Activated T-helper 2 cell treated with anti-CD3 and anti-CD28 coated beads, Interferon-gamma antibody, Interleukin-2, Interleukin-4, amounts not matched to agents 10 μg/mL and 5 μg/mL and 100 μg/mL, durations not matched to agents 14 hours and 24 hours and 36 hours (primary cell): ENCODE results near the gene KRT35. TPM values are rescaled to one million over a fixed set of nuclear protein-coding genes. Genes with fewer than 3 reads are reported as not detected.

Experiments
- DNase-seq: peaks from one replicate; pipeline ENCODE4 v3.0.0; 2021; ENCODE audit warnings: low spot score
- H3K27ac Mint-ChIP-seq: one replicate; pipeline ENCODE4 v1.8.0; 2021; ENCODE audit warnings: mixed read lengths
- H3K27me3 Mint-ChIP-seq: one replicate; pipeline ENCODE4 v1.8.0; 2021; ENCODE audit warnings: low read depth, mixed read lengths
- H3K36me3 Mint-ChIP-seq: one replicate; pipeline ENCODE4 v1.8.0; 2021; ENCODE audit warnings: low read depth, mixed read lengths
- H3K4me1 Mint-ChIP-seq: one replicate; pipeline ENCODE4 v1.8.0; 2021; ENCODE audit warnings: low read depth, mixed read lengths
- H3K4me3 Mint-ChIP-seq: one replicate; pipeline ENCODE4 v1.8.0; 2021; ENCODE audit warnings: low read depth, mild to moderate bottlenecking, moderate library complexity, mixed read lengths
- H3K9me3 Mint-ChIP-seq: one replicate; pipeline ENCODE4 v1.8.0; 2021; ENCODE audit warnings: mixed read lengths
- intact Hi-C: fragments of 100-400 bp; cut with micrococcal nuclease; formaldehyde crosslinking; loops from one replicate; pipeline ENCODE4 v1.15.1; 2023
- total RNA-seq: library from RNA; stranded (reverse); gene quantifications from 2 replicates; pipeline ENCODE4 v1.2.3, GENCODE V29; 2022

The KRT35 gene
- total RNA-seq, 1 donor from 2014 or later = not detected

DNA sequence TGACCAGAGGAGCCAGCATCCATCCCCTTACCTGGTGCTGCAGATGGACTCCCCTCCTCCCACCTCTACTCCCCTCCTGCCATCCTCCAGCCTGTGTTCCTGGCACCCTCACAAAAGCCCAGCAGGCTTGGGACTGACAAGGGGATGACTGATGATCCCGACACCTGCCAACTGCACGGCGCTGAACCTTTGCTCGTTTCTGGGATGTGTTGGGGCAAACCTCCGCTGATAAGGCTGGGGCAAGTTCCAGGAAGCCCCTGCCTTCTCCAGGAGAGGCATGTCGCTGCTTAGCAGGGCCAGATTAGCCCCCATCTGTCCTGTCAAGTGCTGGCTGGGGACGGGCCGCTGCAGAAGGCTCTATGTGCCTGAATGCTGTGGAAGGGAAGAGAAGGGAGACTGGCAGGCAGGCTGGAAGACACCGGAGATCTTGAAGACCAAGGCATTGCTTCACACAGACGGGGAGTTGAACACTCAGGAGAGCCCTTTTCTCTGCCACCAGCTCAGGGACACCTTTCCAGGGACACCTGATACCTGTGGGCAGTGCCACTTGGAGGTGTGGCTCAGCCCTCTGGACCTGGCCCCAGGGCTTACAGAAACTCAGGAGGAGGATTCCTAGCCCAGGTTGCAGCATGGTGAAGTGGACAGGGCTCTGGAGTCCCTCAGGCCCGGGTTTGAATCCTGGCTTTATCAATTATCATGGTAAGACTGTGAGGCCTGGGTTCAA lies 38.7 kb upstream of the KRT35 start:
- no peak for DNase-seq
- Mint-ChIP-seq H3K27ac (no peak overlapping the region), H3K36me3 (no peaks in the 10 kb centered on the region), H3K4me1 (no peaks in the 10 kb centered on the region), H3K4me3 (no peak overlapping the region), H3K27me3 (no peaks in the 10 kb centered on the region), H3K9me3 (no peaks in the 10 kb centered on the region)
- intact Hi-C loops = no loop called here

DNA sequence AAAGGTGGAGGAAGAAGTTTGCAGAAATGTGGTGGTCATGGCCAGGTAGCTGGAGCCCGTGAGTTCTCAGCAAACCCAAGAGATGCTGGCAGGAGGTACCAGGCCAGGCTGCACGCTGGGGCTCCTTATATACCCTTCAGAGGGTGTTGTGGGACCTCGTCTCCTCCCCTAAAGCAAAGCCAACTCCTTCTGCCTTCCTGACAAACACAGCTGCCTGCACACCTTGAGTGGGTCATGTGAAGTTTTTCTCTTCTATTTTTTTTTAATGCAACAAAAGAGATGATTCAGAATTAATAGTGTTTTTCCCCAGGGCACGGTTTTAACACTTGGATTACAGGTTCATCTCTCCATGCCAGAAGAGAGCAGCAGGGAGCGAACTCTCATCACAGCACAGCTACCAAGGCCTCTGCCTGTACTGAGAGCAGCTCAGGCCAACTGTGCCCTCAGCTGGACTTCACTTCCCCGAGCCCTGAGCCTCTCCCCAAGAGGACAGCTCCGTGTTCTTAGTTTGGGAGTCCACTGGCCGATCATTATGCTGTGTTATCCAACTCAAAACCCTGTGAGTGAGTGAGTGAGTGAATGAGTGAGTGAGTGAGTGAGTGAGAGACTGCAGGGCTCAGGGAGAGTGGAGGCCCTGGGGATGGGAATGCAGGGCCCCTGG lies 38.0 kb upstream of the KRT35 start, which contains the start of gene KRT15:
TSS of gene KRT15 (minus strand) at position 102 of the 661 bp plus-strand sequence. CDS start at position 39, 63 bp downstream.
- H3K4me1 Mint-ChIP-seq = no peaks in the 10 kb centered on the region
- intact Hi-C loops = no loop called here

DNA sequence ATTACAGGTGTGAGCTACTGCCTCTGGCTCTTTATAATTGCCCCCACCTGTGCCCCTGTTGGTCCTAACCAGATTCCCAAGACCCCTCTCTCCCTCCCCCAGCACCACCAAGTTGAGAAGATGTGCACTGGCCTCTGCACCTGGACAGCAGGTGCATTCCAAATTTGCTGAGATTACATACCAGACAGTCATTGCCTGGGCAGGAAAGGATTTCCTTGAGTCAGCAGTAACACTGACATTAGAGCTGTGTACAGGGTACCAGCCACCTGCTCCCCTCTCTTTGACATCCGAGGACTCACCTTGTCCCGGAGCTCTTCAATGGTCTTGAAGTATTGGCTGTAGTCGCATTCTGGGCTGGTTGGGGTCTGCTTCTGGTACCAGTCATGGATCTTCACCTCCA lies 37.1 kb upstream of the KRT35 start:
- intact Hi-C loops = no loop called here
- DNase-seq = no peak
- Mint-ChIP-seq H3K27me3 (no peaks in the 10 kb centered on the region), H3K4me1 (no peaks in the 10 kb centered on the region), H3K4me3 (no peak overlapping the region), H3K27ac (no peak overlapping the region), H3K9me3 (no peaks in the 10 kb centered on the region), H3K36me3 (no peaks in the 10 kb centered on the region)

More for the DNA sequence above, 38.0 kb upstream of the KRT35 start, which contains the start of gene KRT15:
- no peak within 1 kb of the TSS for H3K27ac Mint-ChIP-seq
- no peaks in the 10 kb centered on the region for H3K36me3 Mint-ChIP-seq
- no peaks in the 10 kb centered on the region for H3K9me3 Mint-ChIP-seq
- no peak for DNase-seq
- no peaks in the 10 kb centered on the region for H3K27me3 Mint-ChIP-seq
- no peak within 1 kb of the TSS for H3K4me3 Mint-ChIP-seq

DNA sequence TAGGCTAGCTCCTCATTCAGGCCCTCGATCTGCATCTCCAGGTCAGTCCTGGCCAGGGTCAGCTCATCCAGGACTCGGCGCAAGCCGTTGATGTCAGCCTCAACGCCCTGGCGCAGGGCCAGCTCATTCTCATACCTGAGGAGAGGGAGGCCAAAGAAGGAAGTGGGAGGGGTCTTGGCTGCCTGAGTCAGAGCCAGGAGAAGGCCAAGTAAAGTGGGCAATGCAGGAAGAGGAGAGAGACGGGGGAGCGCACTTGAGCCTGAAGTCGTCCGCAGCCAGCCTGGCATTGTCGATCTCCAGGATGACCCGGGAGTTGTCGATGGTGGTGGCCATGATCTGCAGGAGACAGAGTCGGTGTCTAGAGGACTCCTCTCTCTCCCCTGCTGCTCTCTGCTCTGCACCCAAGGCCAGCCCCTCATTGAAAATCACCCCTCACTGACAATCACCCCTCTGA lies 35.9 kb upstream of the KRT35 start:
- Mint-ChIP-seq H3K36me3 (no peaks in the 10 kb centered on the region), H3K27ac (no peak overlapping the region), H3K27me3 (no peaks in the 10 kb centered on the region), H3K4me3 (no peak overlapping the region), H3K4me1 (no peaks in the 10 kb centered on the region), H3K9me3 (no peaks in the 10 kb centered on the region)
- DNase-seq = no peak
- intact Hi-C loops = no loop called here

DNA sequence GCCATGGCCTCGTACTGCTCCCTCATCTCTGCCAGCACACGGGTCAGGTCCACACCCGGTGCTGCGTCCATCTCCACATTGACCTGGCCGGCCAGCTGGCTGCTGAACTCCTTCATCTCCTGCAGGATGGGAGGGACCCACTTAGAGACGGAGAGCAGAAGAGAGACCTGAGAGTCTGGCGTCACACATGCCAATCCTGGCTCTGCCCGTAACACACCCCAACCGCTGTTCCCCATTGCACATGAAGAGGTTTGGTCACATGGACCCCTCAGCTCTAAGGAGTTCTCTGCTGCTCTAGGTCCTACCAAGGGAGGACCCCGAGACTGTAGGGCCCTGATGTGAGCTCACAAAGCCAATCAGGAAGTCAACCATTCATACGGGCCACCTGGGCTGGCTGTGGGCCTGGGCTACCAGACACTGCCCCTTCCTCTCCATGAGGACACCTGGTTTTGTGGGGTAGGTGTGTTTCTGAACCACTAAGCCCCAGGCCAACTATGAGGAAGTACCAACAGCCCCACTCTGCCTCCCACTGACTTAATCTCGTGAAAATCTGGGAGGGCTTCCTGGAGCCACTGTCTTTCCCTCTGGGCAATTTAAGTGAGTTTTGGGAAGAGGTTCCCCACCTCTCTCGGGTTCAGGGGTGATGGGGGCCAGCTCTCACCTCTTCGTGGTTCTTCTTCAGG lies 35.3 kb upstream of the KRT35 start:
- no peaks in the 10 kb centered on the region for H3K4me1 Mint-ChIP-seq
- no peaks in the 10 kb centered on the region for H3K36me3 Mint-ChIP-seq
- DNase-seq = no peak
- no peaks in the 10 kb centered on the region for H3K27me3 Mint-ChIP-seq
- intact Hi-C loops = no loop called here
- H3K27ac Mint-ChIP-seq = no peak overlapping the region
- no peaks in the 10 kb centered on the region for H3K9me3 Mint-ChIP-seq
- no peak overlapping the region for H3K4me3 Mint-ChIP-seq

DNA sequence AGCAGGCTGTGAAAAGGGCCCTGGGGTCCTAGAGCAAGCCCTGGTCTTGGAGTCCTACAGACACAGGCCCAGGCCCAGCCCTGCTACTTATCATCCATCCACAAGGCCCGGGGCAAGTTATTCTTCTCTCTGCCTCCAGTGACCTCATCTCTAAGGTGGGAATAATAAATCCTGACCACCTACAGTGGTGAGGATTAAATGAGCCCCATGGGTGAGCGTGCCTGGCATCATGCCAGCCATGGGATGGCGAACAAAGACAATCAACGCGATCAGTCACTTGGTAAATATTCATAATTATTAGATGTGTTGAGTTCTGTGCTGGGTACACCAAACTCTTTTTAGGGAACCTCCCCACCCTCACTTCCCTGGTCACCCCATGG lies 32.2 kb upstream of the KRT35 start:
- Mint-ChIP-seq H3K4me3 (no peak overlapping the region), H3K27me3 (no peaks in the 10 kb centered on the region), H3K4me1 (no peaks in the 10 kb centered on the region)

DNA sequence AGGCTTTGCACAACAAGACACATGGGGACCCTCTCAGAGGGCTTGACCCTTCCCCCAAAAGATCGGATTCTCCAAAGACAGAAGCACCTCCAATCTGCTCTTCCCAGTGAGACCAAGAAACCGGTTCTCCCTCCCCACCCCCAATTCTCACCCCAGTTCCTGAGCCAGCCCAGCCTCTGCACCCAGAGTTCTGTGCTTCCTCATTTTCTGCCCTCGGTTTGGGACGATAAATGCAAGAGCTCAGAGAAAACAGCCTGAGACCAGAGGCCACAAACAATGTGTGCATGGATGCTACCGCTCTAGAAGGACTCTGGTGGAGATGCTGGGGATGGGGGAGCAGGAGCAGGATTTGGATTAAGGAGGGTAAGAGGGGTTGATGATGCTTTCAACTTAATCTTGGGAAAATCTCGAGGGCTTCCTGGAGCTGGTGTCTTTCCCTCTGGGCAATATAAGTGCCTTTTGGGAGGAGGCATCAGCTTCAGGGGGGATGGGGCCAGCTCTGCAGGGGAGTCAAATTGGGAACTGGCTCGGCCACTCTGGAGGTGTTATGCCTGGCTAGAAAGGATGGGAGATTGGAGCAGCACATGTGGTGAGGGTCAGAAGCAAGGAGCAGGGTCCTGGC lies 31.7 kb upstream of the KRT35 start:
- Mint-ChIP-seq H3K27ac (no peak overlapping the region), H3K9me3 (no peaks in the 10 kb centered on the region), H3K4me3 (no peak overlapping the region), H3K27me3 (no peaks in the 10 kb centered on the region), H3K4me1 (no peaks in the 10 kb centered on the region), H3K36me3 (no peaks in the 10 kb centered on the region)
- intact Hi-C loops = no loop called here
- no peak for DNase-seq

More for the DNA sequence above, 32.2 kb upstream of the KRT35 start:
- no peaks in the 10 kb centered on the region for H3K9me3 Mint-ChIP-seq
- DNase-seq = no peak
- H3K27ac Mint-ChIP-seq = no peak overlapping the region
- no peaks in the 10 kb centered on the region for H3K36me3 Mint-ChIP-seq
- intact Hi-C loops = no loop called here

DNA sequence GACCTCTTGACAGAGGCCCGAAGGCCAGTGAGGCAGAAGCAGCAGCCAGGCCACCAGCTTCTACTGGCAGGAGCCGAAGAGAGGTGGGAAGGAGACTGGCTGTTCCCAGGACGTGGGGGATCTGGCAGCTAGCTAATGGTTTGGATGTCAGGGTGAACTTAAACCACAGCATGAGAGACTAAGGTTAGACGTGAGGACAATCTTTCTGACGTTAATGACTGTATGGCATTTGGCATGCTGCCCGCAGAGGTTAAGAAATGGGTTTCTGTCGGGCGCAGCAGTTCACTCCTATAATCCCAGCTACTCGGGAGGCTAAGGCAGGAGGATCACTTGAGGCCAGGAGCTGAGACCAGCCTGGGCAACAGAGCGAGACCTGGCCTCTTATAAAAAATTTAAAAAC lies 30.8 kb upstream of the KRT35 start:
- Mint-ChIP-seq H3K4me1 (no peaks in the 10 kb centered on the region), H3K27me3 (no peaks in the 10 kb centered on the region), H3K27ac (no peak overlapping the region), H3K36me3 (no peaks in the 10 kb centered on the region), H3K4me3 (no peak overlapping the region), H3K9me3 (no peaks in the 10 kb centered on the region)
- intact Hi-C loops = no loop called here
- no peak for DNase-seq

DNA sequence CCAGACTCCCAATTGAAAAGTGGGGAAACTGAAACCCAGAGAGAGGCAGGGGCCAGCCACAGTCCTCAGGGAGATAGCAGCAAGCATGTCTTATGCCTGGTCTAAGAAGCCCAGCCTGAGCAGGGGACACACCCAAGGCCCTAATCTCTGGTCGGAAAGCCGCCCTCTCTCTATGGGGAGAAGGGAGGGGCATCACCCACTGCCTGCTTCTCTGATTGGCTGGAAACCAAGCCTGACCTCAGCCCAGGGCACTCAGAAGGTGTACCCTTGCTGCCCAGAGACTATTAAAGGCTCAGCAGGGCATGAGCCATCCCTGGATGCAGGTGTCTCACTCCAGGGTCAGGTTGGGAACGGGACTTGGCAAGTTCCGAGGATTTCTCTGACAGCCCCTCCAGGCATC lies 30.2 kb upstream of the KRT35 start:
- Mint-ChIP-seq H3K27ac (no peak overlapping the region), H3K4me1 (no peaks in the 10 kb centered on the region), H3K36me3 (no peaks in the 10 kb centered on the region), H3K27me3 (no peaks in the 10 kb centered on the region), H3K9me3 (no peaks in the 10 kb centered on the region), H3K4me3 (no peak overlapping the region)
- intact Hi-C loops = no loop called here
- no peak for DNase-seq

DNA sequence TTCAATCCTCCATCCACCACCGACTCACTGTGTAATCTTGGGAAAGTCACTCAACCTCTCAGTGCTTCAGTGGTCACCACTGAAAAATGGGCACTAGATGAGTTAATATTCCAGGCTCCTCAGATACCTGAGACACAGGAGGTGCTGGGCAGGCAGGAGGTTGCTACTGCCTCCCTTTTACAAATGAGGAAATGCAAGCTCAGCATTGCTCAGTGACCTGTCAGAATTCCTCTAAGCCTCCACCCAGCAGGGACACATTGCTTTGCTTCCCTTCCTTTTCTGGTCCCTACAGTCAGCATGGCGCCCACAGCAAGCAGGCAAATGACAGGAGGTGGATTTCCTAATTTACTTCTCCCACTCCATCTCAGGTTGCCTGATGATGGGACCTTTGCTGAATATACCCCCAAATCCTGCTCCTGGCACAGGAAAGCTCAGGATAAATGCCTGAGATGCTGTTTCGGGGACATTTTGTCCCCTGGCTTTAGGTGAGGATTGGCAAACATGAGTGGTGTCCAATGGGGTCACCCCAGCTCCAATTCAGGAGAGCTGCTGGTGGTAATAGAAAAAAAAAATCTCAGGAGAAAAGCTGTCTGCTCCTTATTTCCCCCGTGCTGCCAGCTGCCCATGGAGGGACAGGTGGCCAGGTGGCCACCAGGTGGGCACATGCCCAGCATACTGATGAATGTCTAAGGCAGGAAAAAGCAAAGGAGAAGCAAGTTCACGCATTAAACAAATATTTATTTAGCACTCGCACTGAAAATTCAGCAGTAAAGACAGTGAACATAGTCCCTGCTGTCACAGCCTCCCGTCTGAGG lies 29.5 kb upstream of the KRT35 start:
- no peaks in the 10 kb centered on the region for H3K27me3 Mint-ChIP-seq
- H3K4me3 Mint-ChIP-seq = no peak overlapping the region

DNA sequence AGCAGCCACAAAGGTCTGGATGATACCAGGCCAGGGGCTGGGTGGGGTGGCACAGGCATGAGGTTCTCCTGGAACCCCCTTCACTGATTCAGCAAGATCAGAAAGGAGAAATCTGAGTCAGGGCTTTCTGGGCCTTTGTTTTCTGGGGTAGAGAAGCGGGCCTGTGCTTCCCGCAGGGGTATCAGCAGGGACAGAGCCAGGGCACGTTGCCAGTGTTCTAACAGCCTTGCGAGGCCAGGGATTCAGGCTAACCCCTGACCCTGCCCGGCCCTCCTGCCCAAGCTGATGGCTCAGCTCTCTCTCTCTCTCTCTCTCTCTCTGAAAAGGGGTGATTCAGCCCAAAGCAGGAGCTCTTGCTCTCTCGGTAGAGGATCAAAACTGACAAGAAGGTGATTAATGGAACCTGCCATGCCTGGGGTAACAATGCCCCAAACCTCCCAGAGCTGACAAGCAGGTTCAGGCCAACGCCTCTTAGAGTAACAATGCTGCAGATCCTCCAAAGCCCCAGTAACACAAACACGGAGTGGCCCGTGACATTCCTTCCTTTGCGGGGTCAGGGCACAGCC lies 26.4 kb upstream of the KRT35 start:
- H3K9me3 Mint-ChIP-seq = no peaks in the 10 kb centered on the region

More for the DNA sequence above, 29.5 kb upstream of the KRT35 start:
- H3K27ac Mint-ChIP-seq = no peak overlapping the region
- no peaks in the 10 kb centered on the region for H3K36me3 Mint-ChIP-seq
- intact Hi-C loops = no loop called here
- no peaks in the 10 kb centered on the region for H3K4me1 Mint-ChIP-seq
- no peaks in the 10 kb centered on the region for H3K9me3 Mint-ChIP-seq
- DNase-seq = no peak

More for the DNA sequence above, 26.4 kb upstream of the KRT35 start:
- no peaks in the 10 kb centered on the region for H3K36me3 Mint-ChIP-seq
- H3K27ac Mint-ChIP-seq = no peak overlapping the region
- no peaks in the 10 kb centered on the region for H3K4me1 Mint-ChIP-seq
- H3K27me3 Mint-ChIP-seq = no peaks in the 10 kb centered on the region
- no peak for DNase-seq
- no peak overlapping the region for H3K4me3 Mint-ChIP-seq
- intact Hi-C loops = no loop called here
